CD4-positive, alpha-beta T cell treated with Interferon alpha-2 for 1 hour (primary cell): Measurements from ENCODE around the gene UBE4B.
"Not testable (repeated sequence)": the region's sequence is repeated elsewhere in the genome, so short reads cannot be mapped to it uniquely, and the experiment has no call there.

Experiments
- DNase-seq, 2 donors: peaks; one replicate each; pipeline ENCODE4 v3.0.0-alpha.2; 2020 to 2022

UBE4B gene

DNA sequence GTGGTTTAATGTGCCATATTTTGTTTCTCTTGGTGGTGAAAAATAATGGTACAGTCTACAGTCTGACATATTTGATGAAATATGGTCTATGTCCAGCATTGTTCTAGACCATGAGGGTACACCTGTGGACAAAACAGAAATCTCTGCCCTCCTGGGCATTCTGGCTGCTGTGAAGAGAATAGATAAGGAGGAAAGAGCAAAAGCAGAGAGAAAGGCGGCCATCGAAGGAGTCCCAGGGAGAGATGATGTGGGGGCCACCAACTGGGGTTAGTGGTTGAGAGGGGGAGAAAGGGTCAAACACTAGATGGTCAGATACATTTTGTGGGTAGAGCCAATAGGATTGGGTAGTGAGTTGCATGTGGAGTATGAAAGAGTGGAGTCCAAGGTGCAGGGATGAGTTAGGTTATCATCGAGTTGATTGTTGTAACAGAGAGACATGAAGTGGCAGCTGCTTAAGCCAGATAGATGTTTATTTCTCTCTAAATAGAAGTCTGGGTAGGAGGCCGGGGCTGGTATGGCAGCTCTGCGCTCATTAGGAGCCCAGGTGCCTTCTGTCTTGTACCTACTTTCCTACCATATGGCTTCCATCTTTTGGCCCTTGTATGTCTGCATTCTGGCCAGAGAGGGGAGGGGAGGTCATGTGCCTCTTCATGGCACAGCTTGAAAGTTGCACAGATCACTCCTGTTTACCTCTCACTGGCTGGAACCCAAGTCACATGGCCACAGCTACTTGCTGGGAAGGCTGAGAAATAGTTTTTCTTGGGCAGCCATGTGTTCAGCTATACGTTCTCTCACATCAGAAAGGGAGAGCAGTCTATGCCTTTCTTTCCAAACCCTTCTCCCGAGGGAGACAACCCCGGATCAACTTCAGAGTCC is 13.0 kb downstream of the UBE4B start:
- no peak for DNase-seq

DNA sequence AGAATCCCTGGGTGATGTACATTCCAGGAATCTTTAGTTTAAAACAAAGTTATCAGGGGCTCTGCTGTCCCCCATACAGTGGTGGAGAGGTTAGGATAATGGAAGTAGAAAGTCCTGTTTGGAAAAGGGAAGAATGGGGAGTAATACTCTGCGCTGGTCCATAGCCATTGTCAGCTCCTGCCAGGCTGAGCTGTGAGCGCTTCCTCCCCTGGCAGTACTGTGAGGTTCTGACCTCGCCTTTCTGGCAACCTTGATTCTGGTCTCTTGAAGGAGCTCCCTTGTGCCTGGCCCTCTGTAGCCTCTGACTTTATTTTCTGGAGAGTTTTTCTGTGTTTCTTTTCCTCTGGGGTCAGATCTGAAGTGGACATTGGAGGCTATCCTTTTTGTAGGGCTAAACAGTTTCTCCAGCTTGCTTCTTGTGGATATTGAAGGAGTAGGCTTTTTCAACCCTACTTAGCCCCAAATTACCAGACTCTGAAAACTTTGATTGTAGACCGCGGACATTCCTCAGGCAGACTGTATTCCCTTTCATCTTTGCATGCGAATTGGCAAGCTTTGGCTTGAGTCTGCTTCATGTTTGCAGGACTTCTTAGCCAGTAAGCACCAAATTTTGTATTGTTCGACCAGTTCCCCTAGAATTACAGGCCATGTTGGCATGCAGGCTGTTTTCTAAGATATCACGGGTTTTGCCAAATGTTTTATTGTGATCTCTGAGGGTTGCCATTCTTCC is 13.8 kb downstream of the UBE4B start:
- no peak for DNase-seq

- DNase-seq = no peak
Measured at GRCh38 chr1:10048601-10049000, 15.8 kb downstream of the UBE4B start.

DNA sequence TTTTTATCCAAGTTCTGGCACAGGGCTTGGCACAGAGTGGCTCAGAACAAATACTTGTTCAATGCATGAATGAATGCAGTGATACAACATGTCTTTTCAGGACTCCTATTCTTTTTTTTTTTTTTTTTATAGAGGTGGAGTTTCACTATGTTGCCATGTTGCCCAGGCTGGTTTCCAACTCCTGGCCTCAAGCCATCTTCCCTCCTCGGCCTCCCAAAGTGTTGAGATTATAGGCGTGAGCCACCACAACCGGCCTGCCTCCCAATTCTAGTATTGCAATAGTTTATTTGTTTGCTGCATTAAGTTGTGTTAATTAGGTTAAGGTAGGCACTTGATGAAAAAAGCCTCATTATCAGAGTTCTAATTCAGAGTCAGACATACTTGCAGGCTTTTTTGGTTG is 17.9 kb downstream of the UBE4B start:
- no peak for DNase-seq

GRCh38 chr1:10051656-10052055 is 18.9 kb downstream of the UBE4B start:
- DNase-seq = no peak

DNA sequence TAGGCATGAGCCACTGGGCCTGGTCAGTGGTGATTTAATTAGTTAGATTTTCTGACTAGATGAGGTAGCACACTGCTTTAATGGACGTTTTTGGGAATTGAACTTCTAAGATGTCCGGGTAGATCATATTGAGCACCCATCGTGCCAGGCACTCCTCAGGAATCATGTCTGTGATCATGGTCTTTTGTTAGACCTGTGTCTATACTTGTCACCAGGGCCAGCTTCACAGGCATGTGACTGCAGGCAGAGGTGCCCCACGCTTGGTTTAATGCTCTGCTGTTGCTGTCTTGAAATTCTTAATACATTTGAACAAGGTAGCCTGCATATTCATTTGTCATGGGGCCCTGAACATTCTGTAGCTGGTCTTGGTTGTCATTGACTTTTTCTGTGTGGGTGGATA is 19.6 kb downstream of the UBE4B start:
- no peak for DNase-seq

GRCh38 chr1:10054465-10054864 is 21.7 kb downstream of the UBE4B start:
- DNase-seq = no peak

GRCh38 chr1:10056599-10056987 is 23.8 kb downstream of the UBE4B start:
- DNase-seq = no peak

DNA sequence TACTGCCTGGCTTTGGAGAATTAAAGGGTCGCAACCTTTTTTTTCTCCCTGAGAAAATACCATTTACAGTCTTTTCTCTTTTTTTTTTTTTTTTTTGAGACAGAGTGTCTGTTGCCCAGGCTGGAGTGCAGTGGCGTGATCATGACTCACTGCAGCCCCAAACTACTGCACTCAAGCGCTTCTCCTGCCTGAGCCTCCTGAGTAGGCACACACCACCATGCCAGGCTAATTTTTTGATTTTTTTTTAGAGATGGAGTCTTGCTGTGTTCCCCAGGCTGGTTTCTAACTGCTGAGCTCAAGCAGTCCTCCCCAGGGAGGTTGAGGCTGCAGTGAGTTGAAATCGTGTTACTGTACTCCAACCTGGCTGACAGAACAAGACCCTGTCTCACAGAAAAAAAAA is 24.6 kb downstream of the UBE4B start:
- no peak for DNase-seq

DNA sequence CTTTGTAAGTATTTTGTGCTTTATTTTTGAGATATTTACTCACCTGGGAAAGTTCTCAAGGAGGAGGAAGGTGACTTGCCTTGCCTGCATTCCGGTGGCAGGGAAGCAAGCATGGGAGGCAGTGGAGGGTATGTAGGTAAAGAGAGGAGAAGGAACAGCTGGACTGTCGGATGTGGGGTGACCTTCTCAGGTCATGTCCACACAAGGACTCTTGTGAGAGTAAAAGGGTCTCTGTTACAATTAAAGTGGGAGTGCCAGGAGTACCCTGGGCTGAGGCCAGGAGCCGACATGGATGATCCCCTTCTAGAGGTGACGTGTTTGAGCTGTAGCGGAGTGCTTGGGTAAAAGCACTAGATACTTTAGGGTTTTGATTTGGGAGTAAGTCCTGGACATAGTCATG is 25.0 kb downstream of the UBE4B start:
- DNase-seq = no peak

- DNase-seq = no peak
Measured at GRCh38 chr1:10059342-10059718, 26.6 kb downstream of the UBE4B start.

DNA sequence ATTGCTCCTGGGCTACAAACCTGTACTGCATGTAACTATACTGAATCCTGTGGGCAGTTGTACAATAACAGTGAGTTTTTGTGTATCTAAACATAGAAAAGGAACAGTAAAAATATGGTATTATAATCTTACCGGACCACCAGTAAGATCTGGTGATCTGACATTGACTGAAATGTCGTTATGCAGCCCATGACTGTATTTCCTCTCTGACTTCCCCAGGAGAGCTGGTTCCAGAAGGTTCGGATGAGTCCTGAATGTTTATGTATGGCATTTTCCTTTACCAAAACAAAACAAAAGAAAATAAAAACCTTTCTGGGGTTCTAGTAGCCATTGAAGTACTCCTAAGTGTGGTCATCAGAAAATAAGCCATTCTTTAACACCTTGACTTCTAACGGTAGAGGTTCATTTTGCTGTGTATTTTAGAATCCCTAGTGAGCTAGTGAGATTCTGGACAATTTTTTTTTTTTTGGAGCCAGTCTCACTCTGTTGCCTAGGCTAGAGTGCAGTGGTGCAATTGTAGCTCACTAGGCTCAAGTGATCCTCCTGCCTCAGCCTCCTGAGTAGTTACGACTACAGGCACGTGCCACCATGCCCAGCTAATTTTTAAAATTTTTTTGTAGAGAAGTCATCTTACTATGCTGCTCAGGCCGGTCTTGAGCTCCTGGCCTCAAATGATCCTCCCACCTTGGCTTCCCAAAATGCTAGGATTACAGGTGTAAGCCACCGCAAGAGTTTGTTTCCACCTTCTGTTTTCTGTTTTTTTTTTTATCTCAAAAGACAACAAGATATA is 27.7 kb downstream of the UBE4B start:
- DNase-seq = no peak

DNA sequence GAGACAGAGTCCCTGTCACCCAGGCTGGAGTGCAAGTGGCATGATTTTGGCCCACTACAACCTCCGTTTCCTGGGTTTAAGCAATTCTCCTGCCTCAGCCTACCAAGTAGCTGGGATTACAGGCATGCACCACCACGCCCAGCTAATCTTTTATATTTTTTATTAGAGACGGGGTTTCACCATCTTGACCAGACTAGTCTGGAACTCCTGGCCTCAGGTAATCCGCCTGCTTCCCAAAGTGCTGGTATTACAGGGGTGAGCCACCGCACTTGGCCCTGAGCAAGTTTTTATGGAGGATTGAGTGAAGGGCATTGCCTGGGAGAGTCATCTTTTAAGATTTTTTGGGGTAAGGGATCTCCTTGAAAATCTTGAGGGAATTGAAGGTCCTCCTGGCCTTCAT is 28.5 kb downstream of the UBE4B start:
- no peak for DNase-seq

DNA sequence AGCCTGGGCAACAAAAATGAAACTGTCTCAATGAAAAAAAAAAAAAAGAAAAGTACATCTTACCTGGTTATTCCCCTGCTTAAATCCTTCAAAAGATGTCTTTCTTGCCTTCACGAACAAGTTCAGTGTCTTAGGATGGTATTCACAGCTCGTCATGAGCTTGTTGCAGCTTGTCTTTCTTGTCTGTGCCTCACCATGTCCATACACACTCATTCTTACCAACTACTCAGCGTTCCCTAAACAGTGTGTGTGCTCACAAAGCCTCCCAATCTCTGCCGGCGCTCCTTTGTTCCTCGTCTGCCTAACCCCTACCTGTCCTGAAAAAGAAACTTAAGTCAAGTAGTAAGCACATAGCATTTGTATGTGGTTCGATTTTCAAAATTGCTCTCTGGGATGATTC is 31.1 kb downstream of the UBE4B start:
- no peak for DNase-seq

GRCh38 chr1:10064416-10065343 is 31.9 kb downstream of the UBE4B start:
- no peak for DNase-seq

GRCh38 chr1:10065344-10065685 is 32.6 kb downstream of the UBE4B start:
- DNase-seq = no peak

GRCh38 chr1:10065760-10066159 is 33.0 kb downstream of the UBE4B start:
- DNase-seq = no peak

DNA sequence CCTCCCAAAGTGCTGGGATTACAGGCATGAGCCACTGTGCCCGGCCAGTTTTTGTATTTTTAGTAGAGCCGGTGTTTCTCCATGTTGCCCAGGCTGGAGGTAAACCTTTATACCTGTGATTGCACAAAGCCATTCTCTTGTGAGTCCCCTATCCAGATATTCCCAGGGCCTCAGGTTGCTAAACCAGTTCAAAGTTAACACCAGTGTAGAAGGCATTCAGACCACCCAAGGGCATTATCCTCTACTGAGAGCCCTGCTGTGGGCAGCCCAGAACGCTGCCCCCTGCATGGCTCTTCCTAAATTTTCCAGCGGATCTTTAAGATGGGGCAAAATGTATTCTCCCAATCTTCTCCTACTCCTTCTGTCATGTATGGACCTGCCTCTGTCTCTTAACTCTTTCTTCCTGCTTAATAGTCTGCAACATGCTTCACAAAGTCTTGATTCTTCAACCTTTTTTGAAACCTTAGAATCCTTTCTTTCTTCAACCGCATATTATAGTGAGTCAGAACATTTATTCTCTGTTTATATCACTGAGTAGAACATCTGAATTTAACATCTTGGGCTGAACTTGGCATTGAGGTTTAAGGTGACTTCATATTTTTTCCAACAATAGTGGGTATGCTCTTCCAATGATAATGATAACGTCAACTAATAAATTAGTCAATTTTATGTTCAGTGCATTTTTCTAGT is 36.0 kb downstream of the UBE4B start:
- DNase-seq = no peak

DNA sequence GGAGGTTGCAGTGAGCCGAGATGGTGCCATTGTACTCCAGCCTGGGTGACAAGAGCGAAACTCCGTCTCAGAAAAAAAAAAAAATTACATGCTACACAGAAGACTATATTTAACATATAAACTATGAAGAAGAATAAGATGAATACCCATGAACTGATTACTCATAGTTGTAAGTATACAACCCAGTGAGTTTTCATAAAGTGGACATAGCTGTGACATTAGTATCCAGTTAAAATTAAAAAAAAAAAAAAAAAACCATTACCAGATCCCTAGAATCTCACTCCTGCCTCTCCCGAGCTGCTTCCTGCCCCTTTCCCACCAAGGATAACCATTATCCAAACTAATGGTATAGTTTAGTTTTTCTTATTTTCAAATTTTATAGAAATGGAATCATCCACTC is 37.4 kb downstream of the UBE4B start:
- no peak for DNase-seq

- DNase-seq = no peak
Measured at GRCh38 chr1:10071640-10072039, 38.9 kb downstream of the UBE4B start.

- DNase-seq = not testable (repeated sequence)
Measured at GRCh38 chr1:10073371-10073770, 40.6 kb downstream of the UBE4B start.
